Endodermal cell (in vitro differentiated cells): ENCODE results near the gene ILF2. TPM values are rescaled to one million over a fixed set of nuclear protein-coding genes. Genes with fewer than 3 reads are reported as not detected.

Experiments used
- DNase-seq: peaks from one replicate; pipeline ENCODE4 v3.0.0-alpha.2; 2017
- H3K27ac ChIP-seq: 2 replicates; pipeline ENCODE4 v1.5.1; 2013; ENCODE audit warnings: mild to moderate bottlenecking, low read depth, low read length, moderate library complexity
- H3K27me3 ChIP-seq: 2 replicates; pipeline ENCODE4 v1.6.1; 2013; ENCODE audit warnings: mild to moderate bottlenecking, low read length, moderate library complexity; ENCODE audit not compliant: insufficient read depth, control insufficient read depth, poor library complexity, severe bottlenecking
- H3K36me3 ChIP-seq: 2 replicates; pipeline ENCODE4 v1.7.0; 2013; ENCODE audit warnings: mild to moderate bottlenecking, low read length, moderate library complexity; ENCODE audit not compliant: control insufficient read depth, insufficient read depth
- H3K4me1 ChIP-seq: one replicate; pipeline ENCODE4 v1.7.0; 2013; ENCODE audit warnings: low read length; ENCODE audit not compliant: control insufficient read depth, insufficient read depth
- H3K4me3 ChIP-seq: 2 replicates; pipeline ENCODE4 v1.5.1; 2013; ENCODE audit warnings: mild to moderate bottlenecking, low read length, moderate library complexity
- H3K9ac ChIP-seq: 2 replicates; pipeline ENCODE4 v1.6.1; 2013; ENCODE audit warnings: mild to moderate bottlenecking, low read length, moderate library complexity; ENCODE audit not compliant: poor library complexity, severe bottlenecking; ENCODE audit errors: extremely low read depth
- H3K9me3 ChIP-seq: 2 replicates; pipeline ENCODE4 v1.6.1; 2013; ENCODE audit warnings: mild to moderate bottlenecking, low read length, moderate library complexity; ENCODE audit not compliant: control insufficient read depth
- H3K27ac Mint-ChIP-seq: 2 replicates; pipeline ENCODE4 v1.8.0; 2020; ENCODE audit warnings: mixed read lengths
- H3K27me3 Mint-ChIP-seq: 2 replicates; pipeline ENCODE4 v1.8.0; 2021; ENCODE audit warnings: mild to moderate bottlenecking, mixed read lengths; ENCODE audit not compliant: insufficient read depth
- H3K36me3 Mint-ChIP-seq: 2 replicates; pipeline ENCODE4 v1.8.0; 2020; ENCODE audit warnings: low read depth, mixed read lengths
- H3K4me1 Mint-ChIP-seq: 2 replicates; pipeline ENCODE4 v1.8.0; 2020; ENCODE audit warnings: mixed read lengths
- H3K4me3 Mint-ChIP-seq: 2 replicates; pipeline ENCODE4 v1.8.0; 2020; ENCODE audit warnings: mild to moderate bottlenecking, moderate library complexity, mixed read lengths
- H3K9me3 Mint-ChIP-seq: 2 replicates; pipeline ENCODE4 v1.8.0; 2020; ENCODE audit warnings: mild to moderate bottlenecking, mixed read lengths
- CTCF ChIP-seq: fragments of 200-600 bp; sonication (generic); conservative IDR thresholded peaks from 2 replicates; pipeline ENCODE4 v1.5.0; 2021; ENCODE audit warnings: antibody characterized with exemption, mild to moderate bottlenecking
- WGBS, 2 experiments: methylation state at CpG; one replicate each; pipeline versions ENCODE4 v1.1.5 to v1.1.7; 2013; ENCODE audit warnings: missing lambda C conversion rate in 2 of 2, mixed read lengths in 1 of 2; ENCODE audit not compliant: insufficient coverage in 1 of 2, insufficient read length in 1 of 2; 5-methylcytosine and 5-hydroxymethylcytosine counted together
- total RNA-seq, 2 donors: library from RNA; stranded (reverse); fragmentation: NEBNext Ultra II Directional in 1 of 2; extraction: Animal tissue kit (Norgen Biotek cat#: 25700) in 1 of 2; gene quantifications; 2 replicates in 1 of 2; 3 replicates in 1 of 2; pipeline ENCODE4 v1.2.1, GENCODE V29; 2021

ILF2 gene
- total RNA-seq, 2 donors from 2014 or later, result 280 to 315 TPM

GRCh38 chr1:153623101-153623500 is 47.7 kb downstream of the ILF2 start:
- no peak for DNase-seq
- Histone ChIP-seq H3K4me3 (peak overlapping the region; percentile 99), H3K36me3 (peaks cover 74% of the 10 kb centered on the region), H3K9me3 (no peaks in the 10 kb centered on the region), H3K4me1 (no peaks in the 10 kb centered on the region), H3K27me3 (no peaks in the 10 kb centered on the region), H3K27ac (no peak overlapping the region), H3K9ac (no peak overlapping the region)
- no peak overlapping the region for H3K4me3 Mint-ChIP-seq
- H3K36me3 Mint-ChIP-seq, result peaks cover 65% of the 10 kb centered on the region
- H3K27me3 Mint-ChIP-seq, result no peaks in the 10 kb centered on the region
- WGBS, 2 experiments, result 81 to 82% methylated on average over 5 to 7 of the region's 7 CpGs
- H3K27ac Mint-ChIP-seq, result no peak overlapping the region
- peaks cover 25% of the 10 kb centered on the region for H3K4me1 Mint-ChIP-seq
- TF ChIP-seq CTCF, result no peak
- no peaks in the 10 kb centered on the region for H3K9me3 Mint-ChIP-seq

GRCh38 chr1:153619171-153619570 is 51.6 kb downstream of the ILF2 start:
- no peaks in the 10 kb centered on the region for H3K4me1 ChIP-seq
- no peak for DNase-seq
- H3K27me3 Mint-ChIP-seq, result no peaks in the 10 kb centered on the region
- no peak for TF ChIP-seq CTCF
- peaks cover 24% of the 10 kb centered on the region for H3K4me1 Mint-ChIP-seq
- WGBS, 2 experiments, result 97 to 100% methylated on average over 4 to 6 of the region's 6 CpGs
- H3K9ac ChIP-seq, result no peak overlapping the region
- H3K36me3 Mint-ChIP-seq, result peaks cover 50% of the 10 kb centered on the region
- no peak overlapping the region for H3K4me3 ChIP-seq
- no peaks in the 10 kb centered on the region for H3K9me3 Mint-ChIP-seq
- no peaks in the 10 kb centered on the region for H3K27me3 ChIP-seq
- no peak overlapping the region for H3K4me3 Mint-ChIP-seq
- no peak overlapping the region for H3K27ac ChIP-seq
- H3K36me3 ChIP-seq, result peaks cover 56% of the 10 kb centered on the region
- no peak overlapping the region for H3K27ac Mint-ChIP-seq
- no peaks in the 10 kb centered on the region for H3K9me3 ChIP-seq

GRCh38 chr1:153617663-153618062 is 53.1 kb downstream of the ILF2 start:
- no peaks in the 10 kb centered on the region for H3K9me3 ChIP-seq
- H3K9ac ChIP-seq, result no peak overlapping the region
- Mint-ChIP-seq H3K4me1 (peaks cover 27% of the 10 kb centered on the region), H3K9me3 (no peaks in the 10 kb centered on the region), H3K27me3 (no peaks in the 10 kb centered on the region), H3K27ac (no peak overlapping the region), H3K4me3 (no peak overlapping the region), H3K36me3 (peaks cover 36% of the 10 kb centered on the region)
- no peaks in the 10 kb centered on the region for H3K4me1 ChIP-seq
- peak; percentile 75 for TF ChIP-seq CTCF
- H3K36me3 ChIP-seq, result peaks cover 42% of the 10 kb centered on the region
- no peak overlapping the region for H3K27ac ChIP-seq
- H3K4me3 ChIP-seq, result no peak overlapping the region
- DNase-seq, result peak; percentile 88
- no peaks in the 10 kb centered on the region for H3K27me3 ChIP-seq
- WGBS, 2 experiments, result 93 to 100% methylated on average over 2 to 6 of the region's 6 CpGs
